PC-3 (cell line): ENCODE measurements around the gene CCL7. TPM values are rescaled to one million over a fixed set of nuclear protein-coding genes. Genes with fewer than 3 reads are reported as not detected.
A peak's percentile ranks its signal among the peaks of the same experiment; 100 is the strongest.

Source experiments
- ATAC-seq: fragments of 200-7000 bp; cut with Tn5 transposase; 2 replicates; pipeline ENCODE4 v1.9.1; 2020; ENCODE audit warnings: mild to moderate bottlenecking, moderate library complexity
- BruUV-seq: library from RNA; stranded (reverse); fragments of 400-500 nt; replicated peaks from 2 replicates; lab custom pipeline; 2021; lab: Mats Ljungman, UMichigan
- CTCF ChIA-PET: fragments of 300-600 bp; sonication (Branson Sonifier 250); formaldehyde crosslinking; loops from one replicate; lab custom pipeline; 2022; ENCODE audit warnings: antibody characterized with exemption; lab: Charles Lee
- POLR2A ChIA-PET: fragments of 300-600 bp; sonication (Branson Sonifier 250); formaldehyde crosslinking; loops from one replicate; lab custom pipeline; 2022; ENCODE audit warnings: antibody characterized with exemption; ENCODE audit not compliant: unreplicated experiment; lab: Charles Lee
- DNase-seq: peaks from one replicate; pipeline ENCODE4 v3.0.0-alpha.2; 2015
- H2AFZ ChIP-seq: fragments of 300-600 bp; sonication (generic); 2 replicates; pipeline ENCODE4 v1.6.0; 2016; ENCODE audit warnings: antibody characterized with exemption, low read length
- H3F3A ChIP-seq: fragments of 300-600 bp; sonication (generic); one replicate; pipeline ENCODE4 v1.6.0; 2017; ENCODE audit warnings: antibody characterized with exemption, low read length, control low read depth, mild to moderate bottlenecking; ENCODE audit not compliant: unreplicated experiment
- H3K27ac ChIP-seq: fragments of 300-600 bp; sonication (generic); 2 replicates; pipeline ENCODE4 v1.5.1; 2016; ENCODE audit warnings: mild to moderate bottlenecking, low read length
- H3K27me3 ChIP-seq: fragments of 300-600 bp; sonication (generic); 2 replicates; pipeline ENCODE4 v1.6.1; 2016; ENCODE audit warnings: low read length, mixed read lengths
- H3K36me3 ChIP-seq: fragments of 300-600 bp; sonication (generic); 2 replicates; pipeline ENCODE4 v1.6.1; 2016; ENCODE audit warnings: low read depth, mixed run types, low read length, mixed read lengths
- H3K4me1 ChIP-seq: fragments of 300-600 bp; sonication (generic); 2 replicates; pipeline ENCODE4 v1.5.1; 2016; ENCODE audit warnings: low read length; ENCODE audit not compliant: insufficient read depth
- H3K4me2 ChIP-seq: fragments of 300-600 bp; sonication (generic); 2 replicates; pipeline ENCODE4 v1.6.0; 2016; ENCODE audit warnings: low read length
- H3K4me3 ChIP-seq: fragments of 300-600 bp; sonication (generic); 2 replicates; pipeline ENCODE4 v1.5.1; 2016; ENCODE audit warnings: mild to moderate bottlenecking, low read length, mixed read lengths
- H3K79me2 ChIP-seq: fragments of 300-600 bp; sonication (generic); 2 replicates; pipeline ENCODE4 v1.6.1; 2017; ENCODE audit warnings: low read length, mixed read lengths
- H3K9ac ChIP-seq: fragments of 300-600 bp; sonication (generic); 2 replicates; pipeline ENCODE4 v1.6.0; 2016; ENCODE audit warnings: mild to moderate bottlenecking, low read length
- H3K9me2 ChIP-seq: fragments of 300-600 bp; sonication (generic); replicated peaks from 2 replicates; pipeline ENCODE4 v1.6.1; 2016; ENCODE audit warnings: mixed run types, low read length, mixed read lengths
- H3K9me3 ChIP-seq: fragments of 300-600 bp; sonication (generic); 2 replicates; pipeline ENCODE4 v1.6.1; 2016; ENCODE audit warnings: low read length, mixed read lengths
- H4K20me1 ChIP-seq: fragments of 300-600 bp; sonication (generic); 2 replicates; pipeline ENCODE4 v1.6.1; 2016; ENCODE audit warnings: low read length, mixed read lengths
- CTCF ChIP-seq: fragments of 300-600 bp; sonication (generic); conservative IDR thresholded peaks from 2 replicates; pipeline ENCODE4 v1.5.1; 2017; ENCODE audit warnings: antibody characterized with exemption, low read depth, mild to moderate bottlenecking, low read length
- EZH2 ChIP-seq: fragments of 300-600 bp; sonication (generic); IDR thresholded peaks from one replicate; pipeline ENCODE4 v1.6.1; 2017; ENCODE audit warnings: antibody characterized with exemption, mild to moderate bottlenecking, low read length; ENCODE audit not compliant: unreplicated experiment
- EZH2phosphoT487 ChIP-seq: fragments of 300-600 bp; sonication (generic); IDR thresholded peaks from 2 replicates; pipeline ENCODE4 v1.6.1; 2018; ENCODE audit warnings: mild to moderate bottlenecking, antibody characterized with exemption, low read length, borderline replicate concordance
- intact Hi-C: fragments of 100-400 bp; cut with micrococcal nuclease; formaldehyde crosslinking; loops from 2 replicates; pipeline ENCODE4 v1.9.0; 2023
- total RNA-seq: library from RNA; depleted of rRNA; stranded (reverse); fragments of >200 nt; gene quantifications from 2 replicates; pipeline ENCODE4 v1.2.3, GENCODE V29; 2014

CCL7 gene
- total RNA-seq, 1 experiment from 2014 or later = not detected

- BruUV-seq = no TSS peak
- POLR2A ChIA-PET = no interaction called here
- Histone ChIP-seq H4K20me1 (no peaks in the 10 kb centered on the region), H3K9me3 (no peaks in the 10 kb centered on the region), H3K4me1 (no peaks in the 10 kb centered on the region), H3F3A (no peaks in the 10 kb centered on the region), H3K4me2 (no peak overlapping the region), H3K9ac (no peak overlapping the region), H2AFZ (no peak overlapping the region), H3K79me2 (no peaks in the 10 kb centered on the region), H3K4me3 (no peak overlapping the region), H3K36me3 (no peaks in the 10 kb centered on the region), H3K27ac (no peak overlapping the region), H3K9me2 (no peaks in the 10 kb centered on the region), H3K27me3 (no peaks in the 10 kb centered on the region)
- intact Hi-C loops = no loop called here
- CTCF ChIA-PET = no interaction called here
- DNase-seq = no peak
- no peak for ATAC-seq
- no peak for TF ChIP-seq CTCF
- TF ChIP-seq EZH2phosphoT487 = no peak
- TF ChIP-seq EZH2 = no peak
Observed at GRCh38 chr17:34305606-34306005, 35.6 kb downstream of the CCL7 start.

- H4K20me1 ChIP-seq = no peaks in the 10 kb centered on the region
- ATAC-seq = no peak
- DNase-seq = peak; percentile 10
- H3K4me2 ChIP-seq = no peak overlapping the region
- H3K27me3 ChIP-seq = no peaks in the 10 kb centered on the region
- H3K4me1 ChIP-seq = no peaks in the 10 kb centered on the region
- no peaks in the 10 kb centered on the region for H3F3A ChIP-seq
- no peak overlapping the region for H3K4me3 ChIP-seq
- no peaks in the 10 kb centered on the region for H3K79me2 ChIP-seq
- TF ChIP-seq CTCF (no peak), EZH2phosphoT487 (no peak), EZH2 (no peak)
- ChIA-PET CTCF (no interaction called here), POLR2A (no interaction called here)
- intact Hi-C loops = no loop called here
- no peak overlapping the region for H2AFZ ChIP-seq
- H3K9me2 ChIP-seq = no peaks in the 10 kb centered on the region
- no peaks in the 10 kb centered on the region for H3K9me3 ChIP-seq
- H3K36me3 ChIP-seq = no peaks in the 10 kb centered on the region
- H3K27ac ChIP-seq = no peak overlapping the region
- H3K9ac ChIP-seq = no peak overlapping the region
- no TSS peak for BruUV-seq
Observed at GRCh38 chr17:34306466-34306865, 36.4 kb downstream of the CCL7 start.

- ChIA-PET CTCF (no interaction called here), POLR2A (no interaction called here)
- no peaks in the 10 kb centered on the region for H4K20me1 ChIP-seq
- H3K9me2 ChIP-seq = no peaks in the 10 kb centered on the region
- no peaks in the 10 kb centered on the region for H3K9me3 ChIP-seq
- H3K27me3 ChIP-seq = no peaks in the 10 kb centered on the region
- no peak overlapping the region for H3K4me2 ChIP-seq
- H3F3A ChIP-seq = no peaks in the 10 kb centered on the region
- H3K9ac ChIP-seq = no peak overlapping the region
- DNase-seq (no peak), ATAC-seq (no peak)
- no peak for TF ChIP-seq CTCF
- no peak for TF ChIP-seq EZH2phosphoT487
- TF ChIP-seq EZH2 = no peak
- no peak overlapping the region for H2AFZ ChIP-seq
- H3K4me1 ChIP-seq = no peaks in the 10 kb centered on the region
- H3K36me3 ChIP-seq = no peaks in the 10 kb centered on the region
- no TSS peak for BruUV-seq
- no peak overlapping the region for H3K27ac ChIP-seq
- intact Hi-C loops = no loop called here
- H3K79me2 ChIP-seq = no peaks in the 10 kb centered on the region
- no peak overlapping the region for H3K4me3 ChIP-seq
Observed at GRCh38 chr17:34307110-34307509, 37.1 kb downstream of the CCL7 start.
